Lower lobe of right lung (tissue), 2 donors: ENCODE data around the gene PTPRN2. TPM values are rescaled to one million over a fixed set of nuclear protein-coding genes. Genes with fewer than 3 reads are reported as not detected.
A peak's percentile ranks its signal among the peaks of the same experiment; 100 is the strongest.
"Not testable (repeated sequence)": the region's sequence is repeated elsewhere in the genome, so short reads cannot be mapped to it uniquely, and the experiment has no call there.

Source experiments
- ATAC-seq, 2 donors: fragments of 200-7000 bp; cut with Tn5 transposase; one replicate each; pipeline ENCODE4 v1.9.1; 2020 to 2022; ENCODE audit warnings: mild to moderate bottlenecking in 2 of 2, moderate library complexity in 2 of 2
- DNase-seq: peaks from one replicate; pipeline ENCODE4 v3.0.0-alpha.2; 2020
- H3K27ac ChIP-seq: fragments of 200-600 bp; one replicate; pipeline ENCODE4 v1.8.0; 2022
- H3K27me3 ChIP-seq: fragments of 200-600 bp; one replicate; pipeline ENCODE4 v1.8.0; 2022; ENCODE audit warnings: low read depth
- H3K36me3 ChIP-seq: fragments of 200-600 bp; one replicate; pipeline ENCODE4 v1.8.0; 2022; ENCODE audit warnings: mild to moderate bottlenecking
- H3K4me1 ChIP-seq: fragments of 200-600 bp; one replicate; pipeline ENCODE4 v1.8.0; 2022
- H3K4me3 ChIP-seq: fragments of 200-600 bp; one replicate; pipeline ENCODE4 v1.8.0; 2022; ENCODE audit warnings: mild to moderate bottlenecking
- H3K9me3 ChIP-seq: fragments of 200-600 bp; one replicate; pipeline ENCODE4 v1.8.0; 2022
- CTCF ChIP-seq: fragments of 200-600 bp; IDR thresholded peaks from one replicate; pipeline ENCODE4 v1.8.0; 2022; ENCODE audit warnings: antibody characterized with exemption, mild to moderate bottlenecking
- intact Hi-C: fragments of 100-400 bp; cut with DNase I; formaldehyde crosslinking; loops from one replicate; pipeline ENCODE4 v1.11.0; 2022
- total RNA-seq: library from RNA; stranded (reverse); fragmentation: NEBNext Ultra II Directional; extraction: Animal tissue kit (Norgen Biotek cat#: 25700); gene quantifications from one replicate; pipeline ENCODE4 v1.2.1, GENCODE V29; 2021
- donor health status: DM: no; HTN: yes; CAD: no; lungs with severe emphysema.

The PTPRN2 gene
- total RNA-seq, 1 donor from 2014 or later: 6.8 TPM

GRCh38 chr7:158048569-158048968 lies 539.1 kb downstream of the PTPRN2 start:
- H3K9me3 ChIP-seq: no peaks in the 10 kb centered on the region
- H3K36me3 ChIP-seq: no peaks in the 10 kb centered on the region
- no peak overlapping the region for H3K4me3 ChIP-seq
- TF ChIP-seq CTCF: no peak
- intact Hi-C loops: no loop called here
- H3K27me3 ChIP-seq: no peaks in the 10 kb centered on the region
- no peaks in the 10 kb centered on the region for H3K4me1 ChIP-seq
- no peak for DNase-seq
- no peak for ATAC-seq
- H3K27ac ChIP-seq: no peak overlapping the region

GRCh38 chr7:158047391-158048059 lies 540.1 kb downstream of the PTPRN2 start:
- no peak for DNase-seq
- intact Hi-C loops: no loop called here

GRCh38 chr7:158046246-158046645 lies 541.4 kb downstream of the PTPRN2 start:
- H3K4me1 ChIP-seq, DNase-seq, H3K27me3 ChIP-seq, ATAC-seq, intact Hi-C loops, H3K36me3 ChIP-seq, H3K9me3 ChIP-seq, H3K4me3 ChIP-seq, H3K27ac ChIP-seq: not testable (repeated sequence)

More at GRCh38 chr7:158047391-158048059, 540.1 kb downstream of the PTPRN2 start:
- no peaks in the 10 kb centered on the region for H3K36me3 ChIP-seq
- H3K4me3 ChIP-seq: no peak overlapping the region
- peak in 1 of 2 donors; percentile 28 for ATAC-seq
- no peaks in the 10 kb centered on the region for H3K27me3 ChIP-seq
- TF ChIP-seq CTCF: no peak
- no peak overlapping the region for H3K27ac ChIP-seq
- H3K4me1 ChIP-seq: no peaks in the 10 kb centered on the region
- no peaks in the 10 kb centered on the region for H3K9me3 ChIP-seq

- no peak for TF ChIP-seq CTCF
- Histone ChIP-seq H3K4me3 (no peak overlapping the region), H3K9me3 (peaks cover 4% of the 10 kb centered on the region), H3K27ac (no peak overlapping the region), H3K36me3 (no peaks in the 10 kb centered on the region), H3K4me1 (no peaks in the 10 kb centered on the region), H3K27me3 (no peaks in the 10 kb centered on the region)
- no peak for ATAC-seq
- no peak for DNase-seq
- intact Hi-C loops: no loop called here
Observed at GRCh38 chr7:158044482-158044823, 543.2 kb downstream of the PTPRN2 start.

GRCh38 chr7:158043551-158044481 lies 543.8 kb downstream of the PTPRN2 start:
- Histone ChIP-seq H3K4me1 (no peaks in the 10 kb centered on the region), H3K27ac (no peak overlapping the region), H3K9me3 (peaks cover 10% of the 10 kb centered on the region), H3K27me3 (no peaks in the 10 kb centered on the region), H3K36me3 (no peaks in the 10 kb centered on the region), H3K4me3 (no peak overlapping the region)
- no peak for TF ChIP-seq CTCF
- intact Hi-C loops: no loop called here
- ATAC-seq: peak; percentile 63 to 74
- DNase-seq: no peak
